ENCODE measurements around the gene UGT1A9. TPM values are rescaled to one million over a fixed set of nuclear protein-coding genes. Genes with fewer than 3 reads are reported as not detected.

Gene UGT1A9
- total RNA-seq, 1 donor from 2014 or later = not detected

DNA sequence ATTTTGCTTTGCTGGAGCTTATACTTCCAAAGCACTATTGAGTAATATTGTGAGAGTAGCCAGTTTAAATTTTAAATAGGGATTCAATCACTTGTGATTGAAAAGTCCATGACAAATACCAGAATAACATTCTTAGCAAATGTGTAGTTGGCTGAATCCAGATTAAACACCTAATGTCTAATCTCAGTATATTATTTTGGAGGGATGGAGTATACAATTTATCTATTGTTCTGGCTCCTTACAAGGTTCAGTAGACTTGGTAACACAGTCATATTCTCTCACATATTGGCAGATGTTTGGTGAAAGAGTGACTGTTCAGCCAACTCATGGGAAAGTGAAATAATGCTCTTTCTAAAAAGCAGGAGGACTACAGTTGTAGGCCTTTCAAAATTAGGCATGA, 2.2 kb downstream of the UGT1A9 start:
- no peak overlapping the region for H3K27ac Mint-ChIP-seq
- intact Hi-C loops (cut with micrococcal nuclease) = no loop called here
- H3K36me3 Mint-ChIP-seq (ENCODE audit: low read depth) = no peaks in the 10 kb centered on the region
- H3K4me3 Mint-ChIP-seq = no peak overlapping the region
- TF ChIP-seq, protein P1, sequence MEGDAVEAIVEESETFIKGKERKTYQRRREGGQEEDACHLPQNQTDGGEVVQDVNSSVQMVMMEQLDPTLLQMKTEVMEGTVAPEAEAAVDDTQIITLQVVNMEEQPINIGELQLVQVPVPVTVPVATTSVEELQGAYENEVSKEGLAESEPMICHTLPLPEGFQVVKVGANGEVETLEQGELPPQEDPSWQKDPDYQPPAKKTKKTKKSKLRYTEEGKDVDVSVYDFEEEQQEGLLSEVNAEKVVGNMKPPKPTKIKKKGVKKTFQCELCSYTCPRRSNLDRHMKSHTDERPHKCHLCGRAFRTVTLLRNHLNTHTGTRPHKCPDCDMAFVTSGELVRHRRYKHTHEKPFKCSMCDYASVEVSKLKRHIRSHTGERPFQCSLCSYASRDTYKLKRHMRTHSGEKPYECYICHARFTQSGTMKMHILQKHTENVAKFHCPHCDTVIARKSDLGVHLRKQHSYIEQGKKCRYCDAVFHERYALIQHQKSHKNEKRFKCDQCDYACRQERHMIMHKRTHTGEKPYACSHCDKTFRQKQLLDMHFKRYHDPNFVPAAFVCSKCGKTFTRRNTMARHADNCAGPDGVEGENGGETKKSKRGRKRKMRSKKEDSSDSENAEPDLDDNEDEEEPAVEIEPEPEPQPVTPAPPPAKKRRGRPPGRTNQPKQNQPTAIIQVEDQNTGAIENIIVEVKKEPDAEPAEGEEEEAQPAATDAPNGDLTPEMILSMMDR (IDR thresholded peaks at IDR 0.05) = no peak
- H3K9me3 Mint-ChIP-seq = no peaks in the 10 kb centered on the region
- POLR2A ChIA-PET = no interaction called here
- no peaks in the 10 kb centered on the region for H3K4me1 Mint-ChIP-seq
- no peak for ATAC-seq (ENCODE audit: low read depth)
- H3K27me3 Mint-ChIP-seq = peaks cover 19% of the 10 kb centered on the region
- DNase-seq = no peak
- CTCF ChIA-PET = no interaction called here

- Mint-ChIP-seq H3K36me3 (ENCODE audit: low read depth) (no peaks in the 10 kb centered on the region), H3K27me3 (peaks cover 19% of the 10 kb centered on the region), H3K4me3 (no peak overlapping the region), H3K9me3 (no peaks in the 10 kb centered on the region), H3K4me1 (no peaks in the 10 kb centered on the region), H3K27ac (no peak overlapping the region)
- TF ChIP-seq, protein P1 (IDR thresholded peaks at IDR 0.05) = no peak
- CTCF ChIA-PET = no interaction called here
- POLR2A ChIA-PET = no interaction called here
- ATAC-seq (ENCODE audit: low read depth) (no peak), DNase-seq (no peak)
- intact Hi-C loops (cut with micrococcal nuclease) = no loop called here
Measured at GRCh38 chr2:233674314-233674713, 2.6 kb downstream of the UGT1A9 start.

GRCh38 chr2:233674995-233675394, 3.3 kb downstream of the UGT1A9 start:
- Mint-ChIP-seq H3K27ac (no peak overlapping the region), H3K36me3 (ENCODE audit: low read depth) (no peaks in the 10 kb centered on the region), H3K4me1 (no peaks in the 10 kb centered on the region), H3K4me3 (no peak overlapping the region), H3K27me3 (peaks cover 20% of the 10 kb centered on the region), H3K9me3 (no peaks in the 10 kb centered on the region)
- no peak for ATAC-seq (ENCODE audit: low read depth)
- no peak for DNase-seq
- intact Hi-C loops (cut with micrococcal nuclease) = no loop called here
- ChIA-PET POLR2A (no interaction called here), CTCF (no interaction called here)
- TF ChIP-seq, protein P1 (IDR thresholded peaks at IDR 0.05) = no peak

- peaks cover 15% of the 10 kb centered on the region for H3K27me3 Mint-ChIP-seq
- no peaks in the 10 kb centered on the region for H3K9me3 Mint-ChIP-seq
- H3K4me3 Mint-ChIP-seq = no peak overlapping the region
- ChIA-PET POLR2A (no interaction called here), CTCF (no interaction called here)
- no peak for ATAC-seq (ENCODE audit: low read depth)
- no peak for DNase-seq
- TF ChIP-seq, protein P1 (IDR thresholded peaks at IDR 0.05) = no peak
- no peak overlapping the region for H3K27ac Mint-ChIP-seq
- H3K4me1 Mint-ChIP-seq = no peaks in the 10 kb centered on the region
- H3K36me3 Mint-ChIP-seq (ENCODE audit: low read depth) = no peaks in the 10 kb centered on the region
- intact Hi-C loops (cut with micrococcal nuclease) = no loop called here
Measured at GRCh38 chr2:233676046-233676445, 4.3 kb downstream of the UGT1A9 start.

- TF ChIP-seq, protein P1 (IDR thresholded peaks at IDR 0.05) = no peak
- no peak for ATAC-seq (ENCODE audit: low read depth)
- intact Hi-C loops (cut with micrococcal nuclease) = no loop called here
Measured at GRCh38 chr2:233679196-233679595, 7.5 kb downstream of the UGT1A9 start.

More at GRCh38 chr2:233679196-233679595, 7.5 kb downstream of the UGT1A9 start:
- Mint-ChIP-seq H3K36me3 (ENCODE audit: low read depth) (no peaks in the 10 kb centered on the region), H3K27ac (no peak overlapping the region), H3K27me3 (peaks cover 11% of the 10 kb centered on the region), H3K4me1 (peaks cover 13% of the 10 kb centered on the region), H3K4me3 (no peak overlapping the region), H3K9me3 (no peaks in the 10 kb centered on the region)
- ChIA-PET CTCF (no interaction called here), POLR2A (no interaction called here)
- no peak for DNase-seq

All from activated B cell treated with CpG ODN at 0.5 μM for 24 hours (primary cell).